Keratinocyte (primary cell): ENCODE results near the gene TRAF5. TPM values are rescaled to one million over a fixed set of nuclear protein-coding genes. Genes with fewer than 3 reads are reported as not detected.
"Not testable (repeated sequence)": the region's sequence is repeated elsewhere in the genome, so short reads cannot be mapped to it uniquely, and the experiment has no call there.

Source experiments
- DNase-seq: peaks from one replicate; pipeline ENCODE4 v3.0.0-alpha.2; 2011; ENCODE audit warnings: low read depth, missing footprints, low spot score
- FAIRE-seq: peaks from 2 replicates; lab custom pipeline; 2011; peaks lifted over from hg19 to GRCh38; lab: Jason Lieb, UNC
- H2AFZ ChIP-seq: 2 replicates; pipeline ENCODE4 v1.6.0; 2012; ENCODE audit warnings: low read length, control low read depth, inconsistent platforms; ENCODE audit not compliant: control insufficient read depth
- H3K27ac ChIP-seq: 2 replicates; pipeline ENCODE4 v1.5.1; 2011; ENCODE audit warnings: low read length; ENCODE audit not compliant: control insufficient read depth, insufficient read depth
- H3K27me3 ChIP-seq: 3 replicates; pipeline ENCODE4 v1.6.0; 2011; ENCODE audit warnings: low read length; ENCODE audit not compliant: control insufficient read depth, insufficient read depth; ENCODE audit errors: extremely low read depth
- H3K36me3 ChIP-seq, 2 experiments: 2 replicates in 1 of 2; 3 replicates in 1 of 2; pipeline ENCODE4 v1.5.1; 2011; ENCODE audit warnings: low read length in 2 of 2, mild to moderate bottlenecking in 1 of 2; ENCODE audit not compliant: control insufficient read depth in 2 of 2, insufficient read depth in 2 of 2; ENCODE audit errors: extremely low read depth in 1 of 2
- H3K4me1 ChIP-seq: 3 replicates; pipeline ENCODE4 v1.5.1; 2011; ENCODE audit warnings: low read length; ENCODE audit not compliant: control insufficient read depth, insufficient read depth; ENCODE audit errors: extremely low read depth
- H3K4me2 ChIP-seq: 3 replicates; pipeline ENCODE4 v1.6.0; 2011; ENCODE audit warnings: low read depth, low read length; ENCODE audit not compliant: control insufficient read depth, insufficient read depth; ENCODE audit errors: extremely low read depth
- H3K4me3 ChIP-seq, 3 experiments: fragments of 200-600 bp in 1 of 3; sonication (generic) in 1 of 3; 2 replicates in 2 of 3; 3 replicates in 1 of 3; pipeline ENCODE4 v1.5.1; 2011 to 2016; ENCODE audit warnings: low read length in 3 of 3, mild to moderate bottlenecking in 3 of 3, control low read depth in 2 of 3, inconsistent platforms in 1 of 3, low read depth in 1 of 3, mixed read lengths in 1 of 3, mixed run types in 1 of 3, moderate library complexity in 1 of 3; ENCODE audit not compliant: control insufficient read depth in 2 of 3, insufficient read depth in 2 of 3; ENCODE audit errors: extremely low read depth in 1 of 3
- H3K79me2 ChIP-seq: 2 replicates; pipeline ENCODE4 v1.6.0; 2012; ENCODE audit warnings: low read length; ENCODE audit not compliant: control insufficient read depth, insufficient read depth
- H3K9ac ChIP-seq: 3 replicates; pipeline ENCODE4 v1.6.0; 2011; ENCODE audit warnings: low read length; ENCODE audit not compliant: control insufficient read depth, insufficient read depth; ENCODE audit errors: extremely low read depth
- H3K9me1 ChIP-seq: 3 replicates; pipeline ENCODE4 v1.6.0; 2011; ENCODE audit warnings: low read length; ENCODE audit not compliant: control insufficient read depth, insufficient read depth; ENCODE audit errors: extremely low read depth
- H3K9me3 ChIP-seq: 2 replicates; pipeline ENCODE4 v1.5.1; 2012; ENCODE audit warnings: low read depth, low read length; ENCODE audit not compliant: control insufficient read depth
- H4K20me1 ChIP-seq: 3 replicates; pipeline ENCODE4 v1.6.0; 2011; ENCODE audit warnings: low read length; ENCODE audit not compliant: control insufficient read depth, insufficient read depth; ENCODE audit errors: extremely low read depth
- EZH2 ChIP-seq: IDR thresholded peaks from one replicate; pipeline ENCODE4 v1.6.1; 2012; ENCODE audit warnings: inconsistent platforms, mild to moderate bottlenecking, low read length, moderate library complexity
- dilution Hi-C: fragments of 300-500 bp; cut with MboI; formaldehyde crosslinking; loops from one replicate; pipeline ENCODE4 v1.7.0; 2020; ENCODE audit warnings: low sequenced_read_pairs; ENCODE audit not compliant: extremely low pct_ligation_motif_present
- polyA plus RNA-seq, 5 experiments: library from polyadenylated mRNA; depleted of rRNA in 3 of 5; stranded (reverse) in 3 of 5; stranded (forward) in 1 of 5; unstranded in 1 of 5; fragments of >200 nt; gene quantifications; 1 replicate in 1 of 5; 2 replicates in 3 of 5; 3 replicates in 1 of 5; pipeline versions ENCODE4 v1.2.1 to v1.2.3, GENCODE V29; 2011 to 2012; ENCODE audit warnings: missing spikeins in 2 of 5, low read depth in 1 of 5, low replicate concordance in 1 of 5
- TF ChIP-seq, protein P1 (sequence below), 3 experiments: IDR thresholded peaks in 1 of 3; conservative IDR thresholded peaks in 1 of 3; optimal IDR thresholded peaks in 1 of 3; 2 replicates in 2 of 3; 3 replicates in 1 of 3; pipeline versions ENCODE3 to v1.5.1; 2011; ENCODE audit warnings: low read length in 3 of 3, mild to moderate bottlenecking in 3 of 3, moderate library complexity in 2 of 3, control low read depth in 1 of 3, inconsistent platforms in 1 of 3; ENCODE audit not compliant: insufficient read depth in 2 of 3; ENCODE audit errors: extremely low read depth in 1 of 3

The TRAF5 gene
- polyA plus RNA-seq, 1 donor (not counting 4 experiments of a cell fraction or from before 2014, with no cell fraction given) = 2.1 TPM

DNA sequence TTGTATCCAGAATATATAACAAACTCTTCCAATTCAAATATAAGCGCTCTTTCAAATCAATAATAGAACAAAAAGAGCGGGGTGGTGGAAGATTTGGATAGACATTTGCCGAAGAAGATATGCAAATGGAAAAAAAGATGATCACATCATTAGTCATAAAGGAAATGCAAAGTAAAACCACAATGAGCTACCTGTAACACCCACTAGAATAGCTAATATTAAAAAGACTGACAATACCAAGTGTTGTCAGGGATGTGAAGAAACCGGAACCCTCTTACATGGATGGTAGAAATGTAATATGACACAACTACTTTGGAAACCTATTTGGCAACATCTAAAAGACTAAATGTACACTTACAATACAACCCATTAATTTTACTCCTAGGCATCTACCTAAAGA, 5.7 kb upstream of the TRAF5 start:
- no peak overlapping the region for H3K4me2 ChIP-seq
- DNase-seq (peak; percentile 15), FAIRE-seq (peak; percentile 67)
- no peaks in the 10 kb centered on the region for H3K27me3 ChIP-seq
- no peak overlapping the region for H3K4me3 ChIP-seq
- H3K9me1 ChIP-seq = no peaks in the 10 kb centered on the region
- no peaks in the 10 kb centered on the region for H4K20me1 ChIP-seq
- H3K4me1 ChIP-seq = no peaks in the 10 kb centered on the region
- H3K27ac ChIP-seq = no peak overlapping the region
- H3K9ac ChIP-seq = no peak overlapping the region
- TF ChIP-seq, protein P1, sequence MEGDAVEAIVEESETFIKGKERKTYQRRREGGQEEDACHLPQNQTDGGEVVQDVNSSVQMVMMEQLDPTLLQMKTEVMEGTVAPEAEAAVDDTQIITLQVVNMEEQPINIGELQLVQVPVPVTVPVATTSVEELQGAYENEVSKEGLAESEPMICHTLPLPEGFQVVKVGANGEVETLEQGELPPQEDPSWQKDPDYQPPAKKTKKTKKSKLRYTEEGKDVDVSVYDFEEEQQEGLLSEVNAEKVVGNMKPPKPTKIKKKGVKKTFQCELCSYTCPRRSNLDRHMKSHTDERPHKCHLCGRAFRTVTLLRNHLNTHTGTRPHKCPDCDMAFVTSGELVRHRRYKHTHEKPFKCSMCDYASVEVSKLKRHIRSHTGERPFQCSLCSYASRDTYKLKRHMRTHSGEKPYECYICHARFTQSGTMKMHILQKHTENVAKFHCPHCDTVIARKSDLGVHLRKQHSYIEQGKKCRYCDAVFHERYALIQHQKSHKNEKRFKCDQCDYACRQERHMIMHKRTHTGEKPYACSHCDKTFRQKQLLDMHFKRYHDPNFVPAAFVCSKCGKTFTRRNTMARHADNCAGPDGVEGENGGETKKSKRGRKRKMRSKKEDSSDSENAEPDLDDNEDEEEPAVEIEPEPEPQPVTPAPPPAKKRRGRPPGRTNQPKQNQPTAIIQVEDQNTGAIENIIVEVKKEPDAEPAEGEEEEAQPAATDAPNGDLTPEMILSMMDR (optimal IDR thresholded peaks at IDR 0.05 in 1 of 3, IDR thresholded peaks at IDR 0.05 in 1 of 3, conservative IDR thresholded peaks at IDR 0.05 in 1 of 3; ENCODE audit: extremely low read depth in 1 of 3, insufficient read depth in 2 of 3, low read length in 3 of 3) = no peak
- no peak for TF ChIP-seq EZH2
- dilution Hi-C loops = no loop called here
- H3K79me2 ChIP-seq = no peaks in the 10 kb centered on the region
- no peak overlapping the region for H2AFZ ChIP-seq
- H3K9me3 ChIP-seq = no peaks in the 10 kb centered on the region
- no peaks in the 10 kb centered on the region for H3K36me3 ChIP-seq

GRCh38 chr1:211321646-211322045, 5.0 kb upstream of the TRAF5 start:
- H3K9ac ChIP-seq, H3K4me2 ChIP-seq, H3K27ac ChIP-seq, dilution Hi-C loops, H3K4me3 ChIP-seq, H2AFZ ChIP-seq, H3K79me2 ChIP-seq, H3K27me3 ChIP-seq, H3K36me3 ChIP-seq, H4K20me1 ChIP-seq, H3K9me1 ChIP-seq, FAIRE-seq, H3K4me1 ChIP-seq, DNase-seq, H3K9me3 ChIP-seq: not testable (repeated sequence)
